Measurements from ENCODE around the gene NPFFR2. TPM values are rescaled to one million over a fixed set of nuclear protein-coding genes. Genes with fewer than 3 reads are reported as not detected.

Gene NPFFR2
- 0.96 and 1.6 TPM in 2 replicates for total RNA-seq
- long read RNA-seq, transcript NPFFR2-201 (4 exons, 1,922 nt): major isoform, 6 of 7 reads
- long read RNA-seq, partial matches to known transcripts: 0 of 7 reads
- long read RNA-seq, other reads (novel, unspliced or antisense): 0 of 7 reads

DNA sequence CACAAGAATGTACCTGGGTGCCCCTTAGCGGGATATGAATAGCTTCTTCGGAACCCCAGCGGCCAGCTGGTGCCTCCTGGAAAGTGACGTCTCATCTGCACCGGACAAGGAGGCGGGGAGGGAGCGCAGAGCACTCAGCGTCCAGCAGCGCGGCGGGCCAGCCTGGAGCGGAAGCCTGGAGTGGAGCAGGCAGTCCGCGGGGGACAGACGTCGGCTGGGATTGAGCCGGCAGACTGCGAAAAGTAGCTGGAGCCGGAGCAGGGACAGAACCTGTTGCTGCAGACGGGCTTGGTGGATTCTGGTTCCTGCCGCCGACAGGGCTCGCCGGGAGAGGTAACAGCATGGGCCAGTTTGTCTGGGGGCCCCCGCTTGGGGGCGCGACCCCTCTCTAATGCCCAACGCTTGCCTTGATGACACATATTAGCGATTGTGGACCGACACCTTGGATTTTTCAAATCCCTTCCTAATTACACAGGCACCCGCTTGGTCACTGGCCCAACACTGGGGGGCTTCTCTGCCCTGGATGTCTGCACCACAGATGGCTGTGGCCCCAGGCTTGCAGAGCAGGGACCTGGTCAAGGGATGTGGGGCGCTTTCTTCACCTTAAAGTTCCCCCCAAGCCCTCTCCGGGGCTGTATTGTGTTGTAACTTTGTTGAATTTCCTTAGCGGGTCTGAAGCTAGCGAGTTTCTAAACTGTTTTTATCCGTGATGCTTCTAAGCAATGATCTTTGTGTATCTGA is at the start of gene NPFFR2:
Gene NPFFR2 (plus strand): TSS at position 133 of the 741 bp plus-strand sequence. CDS start 96,592 bp downstream, outside the sequence.
- H3K27me3 Mint-ChIP-seq: peaks cover 34% of the 10 kb centered on the region
- H3K4me1 Mint-ChIP-seq (ENCODE audit: low read depth): peaks cover 4% of the 10 kb centered on the region
- H3K9me3 Mint-ChIP-seq (ENCODE audit: low read depth): no peaks in the 10 kb centered on the region
- DNase-seq (ENCODE audit: low spot score, unreplicated experiment): peak; percentile 46
- peak within 1 kb of the TSS; percentile 34 for H3K27ac Mint-ChIP-seq
- TF ChIP-seq CTCF (IDR thresholded peaks at IDR 0.05; ENCODE audit: unreplicated experiment): peak; percentile 24
- H3K4me3 Mint-ChIP-seq (ENCODE audit: low read depth): peak within 1 kb of the TSS; percentile 78
- no peaks in the 10 kb centered on the region for H3K36me3 Mint-ChIP-seq (ENCODE audit: insufficient read depth)

DNA sequence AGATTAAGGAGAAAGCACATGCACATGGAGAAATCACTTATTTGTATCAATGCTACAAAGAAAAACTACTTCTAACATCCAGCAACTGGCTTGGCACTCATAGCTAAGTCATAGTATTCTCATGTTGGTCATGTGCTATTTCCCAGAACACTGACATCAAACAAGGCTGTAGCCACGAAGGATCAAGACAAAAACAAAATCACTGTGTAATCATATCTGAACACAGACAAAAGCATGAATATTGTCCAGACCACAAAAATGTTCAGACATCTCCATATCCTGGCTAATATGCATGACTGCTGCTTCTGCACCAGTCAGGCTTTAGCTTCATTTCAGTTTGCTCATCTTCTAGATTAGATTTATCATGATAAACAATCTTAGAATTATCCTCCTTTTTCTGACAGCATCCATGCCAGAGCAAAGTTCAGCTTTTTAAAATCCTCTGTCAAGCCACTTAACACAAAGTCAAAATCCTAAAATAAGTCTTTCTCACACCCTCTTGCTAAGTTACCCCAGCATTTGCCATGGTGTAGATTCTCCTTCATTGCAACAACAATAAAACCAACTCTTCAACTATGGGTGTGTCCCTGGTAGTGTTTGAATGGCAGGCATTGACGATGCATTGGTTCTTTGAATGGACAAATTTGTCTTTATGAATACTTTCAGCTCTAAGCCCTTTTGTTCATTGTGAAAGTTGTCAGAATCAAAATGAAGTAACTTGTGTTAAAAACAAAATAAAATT is 39.1 kb upstream of the NPFFR2 start:
- no peak for DNase-seq (ENCODE audit: low spot score, unreplicated experiment)
- no peak for TF ChIP-seq CTCF (IDR thresholded peaks at IDR 0.05; ENCODE audit: unreplicated experiment)
- Mint-ChIP-seq H3K4me3 (ENCODE audit: low read depth) (no peak overlapping the region), H3K27ac (no peak overlapping the region), H3K9me3 (ENCODE audit: low read depth) (peaks cover 9% of the 10 kb centered on the region), H3K4me1 (ENCODE audit: low read depth) (no peaks in the 10 kb centered on the region), H3K27me3 (no peaks in the 10 kb centered on the region), H3K36me3 (ENCODE audit: insufficient read depth) (peaks cover 2% of the 10 kb centered on the region)

DNA sequence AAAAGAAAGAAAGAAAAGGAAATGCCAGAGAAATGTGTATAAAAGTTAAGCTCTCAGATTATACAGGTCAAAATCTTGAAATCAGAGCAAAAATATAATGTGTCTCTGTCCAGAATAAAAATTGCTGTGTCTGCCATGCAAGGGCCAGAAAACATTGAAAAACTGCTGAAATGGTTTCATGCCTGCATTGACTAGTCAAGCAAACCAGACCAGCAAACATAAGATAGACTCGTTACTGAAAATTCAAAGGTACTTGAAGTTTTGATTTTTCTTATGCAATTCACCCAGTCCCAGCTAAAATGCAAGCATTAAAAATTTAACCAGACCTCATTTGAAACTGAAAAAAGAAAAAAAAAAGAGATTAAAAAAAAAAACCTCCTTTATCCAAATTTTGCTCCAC is 37.2 kb upstream of the NPFFR2 start:
- no peaks in the 10 kb centered on the region for H3K27me3 Mint-ChIP-seq
- peaks cover 2% of the 10 kb centered on the region for H3K36me3 Mint-ChIP-seq (ENCODE audit: insufficient read depth)
- H3K4me1 Mint-ChIP-seq (ENCODE audit: low read depth): peaks cover 6% of the 10 kb centered on the region
- DNase-seq (ENCODE audit: low spot score, unreplicated experiment): no peak
- H3K27ac Mint-ChIP-seq: no peak overlapping the region
- TF ChIP-seq CTCF (IDR thresholded peaks at IDR 0.05; ENCODE audit: unreplicated experiment): no peak
- H3K4me3 Mint-ChIP-seq (ENCODE audit: low read depth): no peak overlapping the region
- peaks cover 18% of the 10 kb centered on the region for H3K9me3 Mint-ChIP-seq (ENCODE audit: low read depth)

- H3K27me3 Mint-ChIP-seq: no peaks in the 10 kb centered on the region
- no peak for TF ChIP-seq CTCF (IDR thresholded peaks at IDR 0.05; ENCODE audit: unreplicated experiment)
- peaks cover 22% of the 10 kb centered on the region for H3K9me3 Mint-ChIP-seq (ENCODE audit: low read depth)
- DNase-seq (ENCODE audit: low spot score, unreplicated experiment): no peak
- no peak overlapping the region for H3K4me3 Mint-ChIP-seq (ENCODE audit: low read depth)
- peaks cover 2% of the 10 kb centered on the region for H3K36me3 Mint-ChIP-seq (ENCODE audit: insufficient read depth)
- peaks cover 6% of the 10 kb centered on the region for H3K4me1 Mint-ChIP-seq (ENCODE audit: low read depth)
- no peak overlapping the region for H3K27ac Mint-ChIP-seq
These were observed 36.5 kb upstream of the NPFFR2 start for GRCh38 chr4:71995297-71995696.

DNA sequence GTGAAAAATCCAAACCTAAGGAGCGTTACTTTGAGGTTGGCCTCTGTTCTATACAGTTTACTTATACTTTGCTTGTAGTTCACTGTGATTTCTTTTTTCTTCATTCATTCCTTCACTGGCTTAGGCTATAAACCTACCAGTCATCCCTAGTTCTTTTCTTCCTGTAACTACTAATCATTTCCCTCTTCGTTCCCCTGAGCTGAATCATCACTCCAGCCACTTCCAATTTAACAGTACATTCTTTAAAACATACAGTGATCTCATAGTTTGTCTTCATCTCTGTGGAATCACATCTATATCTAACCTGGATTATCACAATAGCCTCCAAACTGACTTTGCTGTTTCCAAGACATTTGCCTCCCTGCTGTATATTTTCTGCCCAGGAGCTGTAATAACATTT is 25.2 kb upstream of the NPFFR2 start:
- no peak for DNase-seq (ENCODE audit: low spot score, unreplicated experiment)
- no peaks in the 10 kb centered on the region for H3K9me3 Mint-ChIP-seq (ENCODE audit: low read depth)
- H3K27me3 Mint-ChIP-seq: no peaks in the 10 kb centered on the region
- H3K4me3 Mint-ChIP-seq (ENCODE audit: low read depth): no peak overlapping the region
- no peaks in the 10 kb centered on the region for H3K36me3 Mint-ChIP-seq (ENCODE audit: insufficient read depth)
- no peak for TF ChIP-seq CTCF (IDR thresholded peaks at IDR 0.05; ENCODE audit: unreplicated experiment)
- H3K27ac Mint-ChIP-seq: no peak overlapping the region
- H3K4me1 Mint-ChIP-seq (ENCODE audit: low read depth): no peaks in the 10 kb centered on the region
